Measurements from ENCODE around the gene LZTS3. TPM values are rescaled to one million over a fixed set of nuclear protein-coding genes. Genes with fewer than 3 reads are reported as not detected.
A peak's percentile ranks its signal among the peaks of the same experiment; 100 is the strongest.

The LZTS3 gene
- total RNA-seq, 3 donors from 2014 or later: 4.2 to 9.9 (median 8.0) TPM

DNA sequence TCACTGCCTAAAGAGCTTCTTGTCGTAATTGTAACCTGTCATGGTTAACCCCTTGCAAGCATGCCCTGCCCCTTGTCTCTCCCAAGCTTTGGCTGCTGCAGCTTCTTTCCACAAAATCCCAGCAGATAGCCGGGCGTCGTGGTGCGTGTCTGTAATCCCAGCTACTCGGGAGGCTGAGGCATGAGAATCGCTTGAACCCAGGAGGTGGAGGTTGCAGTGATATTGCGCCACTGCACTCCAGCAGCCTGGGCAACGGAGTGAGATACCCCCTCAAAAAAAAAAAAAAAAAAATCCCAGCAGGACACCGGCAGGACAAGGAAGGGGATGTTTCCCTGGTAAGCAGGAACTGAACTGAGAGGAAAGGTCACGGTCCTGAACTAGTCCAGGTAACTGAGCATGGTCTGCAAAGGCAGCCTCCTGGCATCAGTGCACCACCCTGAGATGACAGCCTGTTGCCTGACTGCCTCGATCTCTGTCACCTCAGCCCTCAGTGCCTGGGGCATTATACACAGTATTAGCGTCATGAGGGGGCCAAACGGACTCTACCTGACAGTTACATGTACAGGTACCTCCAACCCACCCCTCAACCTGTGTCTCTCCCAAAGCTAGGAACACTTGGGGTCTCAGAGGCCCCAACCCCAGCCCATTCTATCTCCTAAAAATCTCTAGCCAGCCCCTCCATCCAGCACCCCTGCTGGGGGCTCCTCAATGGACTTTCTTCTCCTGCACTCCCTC lies 1.8 kb downstream of the LZTS3 start:
- TF ChIP-seq, protein P1, sequence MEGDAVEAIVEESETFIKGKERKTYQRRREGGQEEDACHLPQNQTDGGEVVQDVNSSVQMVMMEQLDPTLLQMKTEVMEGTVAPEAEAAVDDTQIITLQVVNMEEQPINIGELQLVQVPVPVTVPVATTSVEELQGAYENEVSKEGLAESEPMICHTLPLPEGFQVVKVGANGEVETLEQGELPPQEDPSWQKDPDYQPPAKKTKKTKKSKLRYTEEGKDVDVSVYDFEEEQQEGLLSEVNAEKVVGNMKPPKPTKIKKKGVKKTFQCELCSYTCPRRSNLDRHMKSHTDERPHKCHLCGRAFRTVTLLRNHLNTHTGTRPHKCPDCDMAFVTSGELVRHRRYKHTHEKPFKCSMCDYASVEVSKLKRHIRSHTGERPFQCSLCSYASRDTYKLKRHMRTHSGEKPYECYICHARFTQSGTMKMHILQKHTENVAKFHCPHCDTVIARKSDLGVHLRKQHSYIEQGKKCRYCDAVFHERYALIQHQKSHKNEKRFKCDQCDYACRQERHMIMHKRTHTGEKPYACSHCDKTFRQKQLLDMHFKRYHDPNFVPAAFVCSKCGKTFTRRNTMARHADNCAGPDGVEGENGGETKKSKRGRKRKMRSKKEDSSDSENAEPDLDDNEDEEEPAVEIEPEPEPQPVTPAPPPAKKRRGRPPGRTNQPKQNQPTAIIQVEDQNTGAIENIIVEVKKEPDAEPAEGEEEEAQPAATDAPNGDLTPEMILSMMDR (IDR thresholded peaks at IDR 0.05): no peak
- intact Hi-C loops (cut with DNase I, micrococcal nuclease): no loop called here
- H3K9me3 ChIP-seq: no peaks in the 10 kb centered on the region
- peaks cover 8% of the 10 kb centered on the region for H3K4me1 ChIP-seq (ENCODE audit: low read depth)
- DNase-seq: no peak
- no peak for ATAC-seq
- H3K36me3 ChIP-seq (ENCODE audit: low read depth): no peaks in the 10 kb centered on the region
- H3K4me3 ChIP-seq: no peak overlapping the region

DNA sequence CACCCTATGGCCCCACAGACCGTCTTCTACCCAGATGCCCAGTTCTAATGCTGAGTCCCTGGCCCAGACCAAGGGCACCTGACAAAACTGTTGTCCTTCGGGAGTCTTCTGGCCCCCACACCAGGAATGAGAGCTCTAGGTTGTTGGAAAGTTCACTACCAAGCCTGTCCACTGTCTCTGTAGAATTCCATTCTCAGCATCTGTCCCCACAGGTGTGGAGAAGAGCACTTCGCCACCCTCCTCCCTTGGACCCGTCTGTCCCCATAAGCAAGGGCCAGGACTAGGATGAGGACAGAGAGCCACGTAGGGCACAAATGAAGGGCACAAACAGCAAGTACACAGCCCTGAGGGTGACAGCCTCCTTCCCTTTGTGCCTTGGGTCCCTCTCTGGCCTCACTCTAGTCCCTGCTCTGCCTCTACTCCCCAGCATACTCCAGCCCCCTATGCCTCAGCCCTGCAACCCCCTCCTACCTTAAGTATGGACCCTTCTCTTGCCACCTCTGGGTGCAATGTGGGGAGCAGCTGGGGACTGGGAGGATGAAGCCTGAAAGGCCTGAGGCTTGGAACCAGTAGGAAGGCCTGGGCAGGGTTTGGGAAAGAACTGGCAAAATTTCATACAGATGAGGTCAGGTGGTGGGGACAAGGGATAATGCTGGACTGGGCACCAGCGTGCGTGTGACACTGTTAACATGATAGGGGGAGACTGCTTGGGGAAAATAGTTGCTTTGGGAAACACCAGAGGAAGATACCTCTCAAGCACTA lies 4.3 kb downstream of the LZTS3 start:
- Histone ChIP-seq H3K9me3 (no peaks in the 10 kb centered on the region), H3K4me1 (ENCODE audit: low read depth) (peaks cover 8% of the 10 kb centered on the region), H3K36me3 (ENCODE audit: low read depth) (no peaks in the 10 kb centered on the region), H3K4me3 (no peak overlapping the region)
- no peak for DNase-seq
- TF ChIP-seq, protein P1 (IDR thresholded peaks at IDR 0.05): no peak
- no peak for ATAC-seq
- intact Hi-C loops (cut with DNase I, micrococcal nuclease): no loop called here

- H3K4me1 ChIP-seq (ENCODE audit: low read depth): peaks cover 8% of the 10 kb centered on the region
- ATAC-seq (peak; percentile 77), DNase-seq (peak; percentile 62 to 75 (median 75))
- H3K9me3 ChIP-seq: no peaks in the 10 kb centered on the region
- intact Hi-C loops (cut with DNase I, micrococcal nuclease): no loop called here
- H3K36me3 ChIP-seq (ENCODE audit: low read depth): no peaks in the 10 kb centered on the region
- H3K4me3 ChIP-seq: no peak overlapping the region
- TF ChIP-seq, protein P1 (IDR thresholded peaks at IDR 0.05): no peak
Measured at GRCh38 chr20:3168079-3168828, 5.1 kb downstream of the LZTS3 start.

GRCh38 chr20:3167738-3168078 lies 5.6 kb downstream of the LZTS3 start:
- intact Hi-C loops (cut with DNase I, micrococcal nuclease): no loop called here
- Histone ChIP-seq H3K9me3 (no peaks in the 10 kb centered on the region), H3K36me3 (ENCODE audit: low read depth) (no peaks in the 10 kb centered on the region), H3K4me3 (no peak overlapping the region), H3K4me1 (ENCODE audit: low read depth) (peaks cover 4% of the 10 kb centered on the region)
- ATAC-seq (peak; percentile 8), DNase-seq (peak in 1 of 3 donors; percentile 47)
- TF ChIP-seq, protein P1 (IDR thresholded peaks at IDR 0.05): no peak

DNA sequence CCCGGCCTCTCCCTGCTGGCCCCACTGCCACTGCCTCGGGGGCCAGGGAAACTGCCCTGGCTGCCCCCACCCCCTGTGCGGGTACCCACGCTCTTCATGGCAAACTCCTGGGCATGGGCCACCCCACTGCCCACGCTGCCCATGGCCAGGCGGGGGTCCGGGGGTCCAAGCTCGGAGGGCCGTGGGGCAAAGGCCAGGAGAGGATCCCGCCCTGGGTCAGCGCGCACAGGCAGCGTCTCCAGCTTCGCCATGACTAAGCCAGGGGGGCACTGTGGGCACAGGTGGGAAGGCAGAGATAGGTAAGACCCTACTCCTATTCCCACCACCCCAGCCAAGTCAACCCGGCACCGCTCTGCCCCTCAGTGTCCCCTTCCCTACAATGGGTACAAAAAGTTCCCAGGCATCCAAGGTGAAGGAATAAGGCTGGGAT lies 6.4 kb downstream of the LZTS3 start:
- intact Hi-C loops (cut with DNase I, micrococcal nuclease): no loop called here
- ATAC-seq: no peak
- Histone ChIP-seq H3K36me3 (ENCODE audit: low read depth) (no peaks in the 10 kb centered on the region), H3K4me3 (no peak overlapping the region), H3K9me3 (no peaks in the 10 kb centered on the region), H3K4me1 (ENCODE audit: low read depth) (peaks cover 3% of the 10 kb centered on the region)
- no peak for DNase-seq
- TF ChIP-seq, protein P1 (IDR thresholded peaks at IDR 0.05): no peak
